GM18508 (cell line): ENCODE measurements around the gene SCYL3.
"Not testable (repeated sequence)": the region's sequence is repeated elsewhere in the genome, so short reads cannot be mapped to it uniquely, and the experiment has no call there.

ENCODE experiments used
- ATAC-seq: cut with Tn5 transposase; IDR thresholded peaks from one replicate; pipeline ENCODE4 v1.9.1; 2021; ENCODE audit warnings: moderate number of reproducible peaks; ENCODE audit not compliant: insufficient read depth, unreplicated experiment

Gene SCYL3

DNA sequence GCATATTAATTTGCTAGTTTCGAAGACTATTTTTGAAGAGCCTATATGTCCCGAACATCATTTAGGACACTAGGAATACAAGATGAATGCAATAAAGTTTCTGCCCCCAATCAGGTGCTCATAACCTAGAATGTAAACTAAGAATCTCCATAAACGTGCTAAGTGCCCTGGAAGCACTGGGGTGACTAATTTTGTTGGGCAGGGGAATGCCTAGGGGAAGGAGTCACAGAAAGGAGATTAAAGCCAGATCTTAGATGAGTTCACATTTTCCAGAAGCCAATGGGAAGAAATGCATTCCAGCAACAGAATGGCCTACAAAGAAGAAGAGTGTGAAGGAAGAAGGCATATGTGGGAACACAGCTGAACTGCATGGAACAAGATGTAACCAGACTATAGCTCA is 19.5 kb downstream of the SCYL3 start:
- no peak for ATAC-seq

DNA sequence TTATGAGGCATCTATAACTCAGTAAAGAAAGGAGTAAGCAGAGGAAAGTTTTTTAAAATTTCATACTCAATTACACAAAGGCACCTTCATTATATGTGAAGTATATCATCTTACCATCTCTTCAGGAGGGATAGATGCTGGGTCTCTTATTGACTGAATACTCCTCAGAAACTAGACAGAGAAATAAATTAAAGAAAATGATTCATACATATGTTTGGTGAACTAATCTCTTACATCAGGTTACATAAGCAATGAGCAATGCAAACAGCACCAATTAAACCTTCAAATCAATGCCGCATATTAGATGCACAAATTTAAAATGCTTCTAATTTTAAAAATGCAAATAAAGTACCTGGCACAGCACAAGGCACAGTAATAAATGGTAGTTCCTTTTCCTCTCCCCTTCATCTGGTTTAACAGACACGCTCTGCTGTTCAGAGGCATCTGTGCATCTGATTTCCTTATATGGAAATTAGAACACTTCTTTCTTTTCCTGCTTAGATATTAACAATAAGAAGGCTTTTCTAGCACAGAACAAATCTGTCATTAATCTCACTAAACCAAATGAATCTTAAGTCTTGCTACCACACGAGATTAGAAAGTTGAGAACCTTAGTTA is 20.0 kb downstream of the SCYL3 start:
- no peak for ATAC-seq

DNA sequence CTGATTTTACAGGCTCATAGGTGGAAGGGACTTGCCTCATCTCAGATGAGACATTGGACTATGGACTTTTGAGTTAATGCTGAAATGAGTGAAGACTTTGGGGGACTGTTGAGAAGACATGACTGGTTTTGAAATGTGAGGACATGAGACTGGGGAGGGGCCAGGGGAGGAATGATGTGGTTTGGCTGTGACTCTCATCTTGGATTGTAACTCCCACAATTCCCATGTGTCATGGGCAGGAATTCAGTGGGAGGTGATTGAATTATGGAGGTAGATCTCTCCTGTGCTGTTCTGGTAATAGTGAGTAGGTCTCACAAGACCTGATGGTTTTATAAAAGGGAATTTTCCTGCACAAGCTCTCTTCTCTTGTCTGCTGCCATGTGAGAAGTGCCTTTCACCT is 20.8 kb downstream of the SCYL3 start:
- no peak for ATAC-seq

DNA sequence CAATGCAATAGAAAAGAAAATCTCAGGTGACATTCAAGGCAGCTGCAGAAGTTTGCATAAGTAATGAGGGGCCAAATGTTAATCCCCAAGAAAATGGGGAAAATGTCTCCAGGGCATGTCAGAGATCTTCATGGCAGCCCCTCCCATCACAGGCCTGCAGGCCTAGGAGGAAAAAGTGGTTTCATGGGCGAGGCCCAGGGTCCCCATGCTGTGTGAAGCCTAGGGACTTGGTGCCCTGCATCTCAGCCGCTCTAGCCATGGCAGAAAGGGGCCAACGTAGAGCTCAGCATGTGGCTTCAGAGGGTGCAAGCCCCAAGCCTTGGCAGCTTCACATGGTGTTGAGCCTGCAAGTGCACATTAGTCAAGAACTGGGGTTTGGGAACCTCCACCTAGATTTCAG is 21.7 kb downstream of the SCYL3 start:
- not testable (repeated sequence) for ATAC-seq

DNA sequence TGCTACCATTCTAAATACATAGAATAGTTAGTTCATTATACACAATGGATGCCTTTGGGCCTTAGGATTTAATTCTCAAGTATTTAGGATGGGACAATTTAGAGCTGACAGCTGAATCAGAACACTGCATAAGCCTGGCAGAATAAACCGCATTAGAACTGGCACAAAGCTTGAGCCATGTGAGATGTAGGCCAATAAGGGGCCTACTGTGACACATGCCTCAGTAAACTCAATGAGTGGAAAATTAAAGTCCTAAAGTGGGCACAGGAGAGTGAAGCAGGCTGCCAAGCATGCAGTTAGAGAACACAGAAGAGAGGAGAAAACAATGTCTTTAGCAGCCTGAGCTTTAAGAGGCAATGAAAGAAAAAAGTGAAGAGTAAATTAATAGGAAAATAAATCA is 24.3 kb downstream of the SCYL3 start:
- ATAC-seq = no peak

DNA sequence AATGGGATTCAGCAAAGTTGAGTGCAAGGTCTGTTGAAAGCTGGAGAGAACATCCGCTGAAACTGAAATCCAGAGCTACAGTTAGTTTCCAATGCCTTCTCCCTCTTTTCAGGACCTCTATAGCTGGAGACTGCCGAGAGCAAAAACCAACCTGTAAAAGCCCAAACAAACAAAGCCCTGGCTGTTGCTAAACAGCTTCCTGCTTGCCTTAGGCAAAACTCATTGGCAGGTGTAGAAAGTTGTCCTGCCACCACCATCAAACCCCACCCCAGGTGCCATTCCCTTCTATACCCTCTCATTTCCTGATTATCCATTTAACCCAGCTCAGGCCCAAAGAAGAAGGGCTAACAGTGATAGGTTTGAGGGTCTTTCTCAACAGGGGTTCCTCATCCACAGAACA is 24.7 kb downstream of the SCYL3 start:
- no peak for ATAC-seq

DNA sequence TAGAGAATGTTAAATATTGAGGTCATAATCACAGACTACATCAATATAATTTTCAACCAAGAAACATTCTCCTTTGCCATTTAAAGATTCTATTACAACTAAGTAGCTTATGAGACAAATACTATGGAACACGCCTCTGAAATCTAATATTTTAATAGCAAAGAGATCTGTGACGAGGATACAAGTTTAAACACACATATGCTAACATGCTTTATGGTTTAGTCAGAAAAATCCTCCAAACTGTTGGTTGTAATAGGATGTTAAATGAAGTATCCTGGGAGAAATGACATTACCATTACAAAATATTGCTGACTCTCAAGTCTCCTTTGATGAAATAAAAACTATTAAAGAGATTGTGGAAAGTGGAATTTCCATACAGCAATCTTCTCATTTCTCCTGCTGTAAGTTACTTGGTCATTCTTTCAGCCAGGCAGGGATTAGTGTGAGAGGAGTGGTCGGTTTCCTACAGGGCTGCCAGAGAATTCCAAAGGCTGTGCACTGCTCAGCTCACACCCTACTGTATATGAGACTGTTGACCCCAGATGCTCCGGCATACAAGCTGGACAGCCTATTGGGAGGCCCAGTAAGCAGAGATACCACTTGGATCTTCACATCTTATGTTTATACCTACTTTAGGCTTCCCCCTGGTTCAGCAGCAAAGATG is 26.6 kb downstream of the SCYL3 start:
- ATAC-seq = no peak

DNA sequence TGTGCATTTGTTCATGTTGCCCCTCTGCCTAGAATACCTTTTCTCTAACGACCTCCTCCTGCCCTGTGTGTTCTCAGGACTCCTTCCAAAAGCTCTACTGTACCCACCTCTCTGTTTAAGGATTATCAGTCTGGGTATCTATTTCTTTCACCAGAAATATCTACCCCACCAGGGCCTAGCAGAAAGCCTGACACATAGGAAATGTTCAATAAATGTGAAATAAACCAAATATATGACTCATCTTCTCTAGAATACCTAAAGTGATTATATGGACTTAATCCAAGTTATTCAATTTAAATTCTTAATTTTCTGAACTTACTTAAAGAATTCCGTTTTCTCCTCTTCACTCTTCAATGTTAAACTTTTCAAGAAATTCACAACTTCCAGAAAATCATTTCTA is 27.1 kb downstream of the SCYL3 start:
- ATAC-seq = no peak

DNA sequence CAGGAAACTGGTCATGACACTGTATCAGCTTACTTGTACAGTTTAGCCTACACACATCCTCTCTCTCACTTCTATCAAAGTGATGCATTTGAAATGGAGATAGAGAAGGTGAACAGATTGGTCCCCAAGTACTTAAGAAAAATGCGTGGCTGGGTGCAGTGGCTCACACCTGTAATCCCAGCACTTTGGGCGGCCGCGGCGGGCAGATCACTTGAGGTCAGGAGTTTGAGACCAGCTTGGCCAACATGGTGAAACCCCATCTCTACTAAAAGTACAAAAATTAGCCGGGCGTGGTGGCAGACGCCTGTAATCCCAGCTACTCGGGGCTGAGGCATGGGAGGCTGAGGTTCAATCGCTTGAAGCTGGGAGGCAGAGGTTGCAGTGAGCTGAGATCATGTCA is 29.2 kb downstream of the SCYL3 start:
- ATAC-seq = not testable (repeated sequence)

DNA sequence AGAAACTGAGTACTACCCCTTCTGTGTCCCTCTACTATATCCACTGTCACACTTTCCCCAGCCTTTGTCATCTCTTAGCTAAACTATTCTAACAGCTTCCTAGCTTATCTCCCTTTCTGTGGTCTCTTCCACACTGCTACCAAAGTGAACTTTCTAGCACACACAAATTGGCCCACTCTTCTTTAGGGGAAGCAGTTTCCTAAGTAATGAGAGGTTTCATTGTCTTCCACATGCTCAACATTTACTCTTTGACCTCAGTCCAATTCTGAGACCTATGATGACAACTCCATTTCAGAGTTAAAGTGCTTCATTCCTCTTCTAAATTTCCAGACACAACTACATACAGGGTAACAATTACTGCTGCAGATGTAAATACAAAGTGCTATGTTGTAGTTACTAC is 32.9 kb downstream of the SCYL3 start:
- no peak for ATAC-seq

DNA sequence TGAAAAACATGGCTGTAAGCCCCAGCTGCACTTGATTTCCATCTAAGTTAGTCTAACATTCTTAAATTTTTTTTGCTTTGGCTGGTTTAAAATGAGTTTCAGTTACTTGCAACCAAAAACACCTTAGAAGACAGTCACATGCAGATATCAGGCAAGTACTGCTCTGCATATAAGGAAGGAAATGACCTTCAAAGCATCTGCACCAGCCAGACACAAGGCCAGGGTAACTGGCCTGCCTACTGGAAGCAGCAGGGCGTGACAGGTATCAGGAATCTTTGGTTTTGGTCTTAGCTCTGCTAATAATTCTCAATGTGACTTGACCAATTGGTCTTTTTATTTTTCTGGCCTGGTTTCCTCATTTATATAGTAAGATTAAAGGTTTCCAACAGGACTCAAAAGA is 33.5 kb downstream of the SCYL3 start:
- ATAC-seq = no peak

DNA sequence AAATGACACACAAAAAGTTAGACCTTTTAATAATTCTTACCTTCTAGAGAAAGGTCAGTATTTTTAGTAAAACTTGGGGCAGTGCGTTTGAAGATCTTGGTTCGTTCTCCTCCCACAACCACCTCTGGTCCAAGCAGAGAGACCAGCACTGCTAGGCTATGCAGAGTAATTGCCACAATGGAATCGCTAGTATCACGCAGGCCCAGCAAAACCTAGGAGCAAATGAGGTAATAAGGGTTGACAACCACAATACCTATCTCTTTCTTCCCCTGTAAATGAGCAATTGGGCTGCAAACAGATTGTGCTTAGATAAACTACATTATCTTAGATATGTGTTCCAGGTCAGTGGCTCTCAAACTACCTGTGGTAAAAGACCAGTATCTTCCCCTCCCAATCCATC is 34.7 kb downstream of the SCYL3 start:
- ATAC-seq = no peak

DNA sequence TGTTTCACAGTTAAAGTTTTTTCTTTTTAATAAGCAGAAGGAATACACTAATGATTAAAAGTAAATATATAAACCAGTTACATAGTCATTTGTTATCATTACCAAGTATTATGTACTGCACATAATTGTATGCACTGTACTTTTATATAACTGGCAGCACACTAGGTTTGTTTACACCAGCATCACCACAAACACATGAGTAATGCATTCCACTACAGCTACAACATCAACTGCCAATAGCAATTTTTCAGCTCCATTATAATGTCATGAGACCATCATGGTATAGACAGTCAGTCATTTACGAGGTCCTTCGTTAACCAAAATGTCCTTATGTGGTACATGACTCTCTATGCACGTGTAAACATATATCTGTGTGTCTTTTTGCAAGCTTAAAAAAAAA is 35.2 kb downstream of the SCYL3 start:
- ATAC-seq = no peak

DNA sequence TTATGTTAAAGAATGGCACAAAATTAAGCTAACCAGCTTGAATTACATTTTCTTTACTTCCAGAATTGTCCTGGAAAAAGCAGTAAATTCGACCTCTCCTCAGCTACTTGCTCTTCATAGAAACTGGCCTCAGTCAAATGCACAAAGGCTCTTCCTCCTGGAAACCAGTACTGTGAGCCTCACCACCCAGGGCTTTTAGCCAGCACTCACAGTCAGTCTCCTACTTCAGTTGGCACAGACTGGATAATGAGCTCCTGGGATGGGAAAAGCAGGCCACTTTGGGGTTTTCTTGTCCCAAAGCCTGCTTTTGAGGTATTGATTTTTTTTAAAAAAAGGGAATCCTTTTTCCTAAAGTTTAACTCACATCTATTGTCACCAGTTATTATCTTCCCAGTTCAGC is 40.4 kb downstream of the SCYL3 start:
- ATAC-seq = no peak

DNA sequence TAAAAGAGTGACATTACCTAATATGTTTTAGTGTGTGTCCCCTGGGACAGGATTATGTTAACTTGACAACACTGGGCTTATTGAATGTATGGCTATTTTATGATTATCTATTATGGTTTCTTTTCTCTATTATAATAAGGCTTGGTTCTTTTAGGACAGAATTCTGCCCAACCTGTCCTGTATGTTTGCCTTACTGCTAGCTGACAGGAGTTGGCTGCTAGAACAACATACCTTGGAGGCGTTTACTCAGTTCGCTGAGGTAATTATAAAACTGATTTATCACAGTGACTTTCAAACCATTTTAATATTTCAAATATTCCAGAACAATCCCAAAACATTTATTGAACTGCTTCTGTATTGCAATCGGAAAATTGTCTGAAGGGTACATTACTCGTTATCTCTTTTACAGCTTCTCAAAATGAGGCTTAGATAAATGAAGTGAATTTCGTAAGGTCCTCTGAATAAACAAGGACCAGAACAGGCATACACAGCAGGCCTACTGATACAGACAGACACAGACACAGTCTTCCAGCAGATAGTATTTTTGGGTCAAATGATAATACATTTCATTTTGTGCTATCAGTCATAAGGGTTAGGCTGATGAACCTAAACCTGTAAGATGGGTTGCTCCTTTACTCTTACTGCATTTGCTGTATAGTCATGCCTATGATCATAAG is 44.2 kb downstream of the SCYL3 start:
- ATAC-seq = no peak

DNA sequence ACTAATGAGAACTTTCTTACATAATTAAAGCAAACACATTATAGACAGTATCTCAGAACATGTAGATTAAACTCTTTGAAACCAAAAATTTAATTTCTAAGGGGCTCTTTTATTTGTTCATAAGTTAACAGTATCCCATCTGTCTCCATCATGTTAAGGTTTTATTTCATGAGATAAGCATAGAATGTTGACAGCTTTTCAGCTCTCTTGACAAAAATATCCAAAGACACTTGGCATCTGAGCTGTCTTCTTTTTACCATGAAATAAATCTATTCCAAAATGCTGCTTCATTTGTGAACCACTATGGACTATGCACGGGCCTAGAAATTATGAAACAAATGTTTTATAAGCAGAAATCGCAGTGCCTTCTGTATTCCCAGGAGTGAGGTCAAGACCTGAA is 45.2 kb downstream of the SCYL3 start:
- no peak for ATAC-seq

DNA sequence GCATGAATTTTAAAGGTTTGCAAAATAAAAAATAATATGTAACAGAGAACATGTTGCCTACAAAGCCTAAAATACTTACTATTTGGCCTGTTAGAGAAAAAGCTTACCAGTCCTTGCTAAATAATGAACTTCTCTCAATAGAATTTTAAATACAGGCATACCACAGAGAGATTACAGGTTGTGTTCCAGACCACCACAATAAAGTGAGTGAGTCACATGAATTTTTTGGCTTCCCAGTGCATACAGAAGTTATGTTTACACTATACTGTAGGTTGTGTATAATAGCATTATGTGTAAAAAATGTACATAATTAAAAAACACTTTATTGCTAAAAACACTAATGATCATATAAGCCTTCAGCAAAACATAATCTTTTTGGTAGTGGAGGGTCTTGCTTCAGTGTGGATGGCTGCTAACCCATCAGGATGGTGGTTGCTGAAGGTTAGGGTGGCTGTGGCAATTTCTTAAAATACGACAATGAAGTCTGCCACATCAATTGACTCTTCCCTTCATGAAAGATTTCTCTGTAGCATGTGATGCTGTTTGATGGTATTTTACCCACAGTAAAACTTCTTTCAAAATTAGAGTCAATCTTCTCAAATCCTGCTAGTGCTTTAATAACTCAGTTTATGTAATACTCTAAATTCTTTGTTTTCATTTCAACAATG is 48.6 kb downstream of the SCYL3 start:
- no peak for ATAC-seq

DNA sequence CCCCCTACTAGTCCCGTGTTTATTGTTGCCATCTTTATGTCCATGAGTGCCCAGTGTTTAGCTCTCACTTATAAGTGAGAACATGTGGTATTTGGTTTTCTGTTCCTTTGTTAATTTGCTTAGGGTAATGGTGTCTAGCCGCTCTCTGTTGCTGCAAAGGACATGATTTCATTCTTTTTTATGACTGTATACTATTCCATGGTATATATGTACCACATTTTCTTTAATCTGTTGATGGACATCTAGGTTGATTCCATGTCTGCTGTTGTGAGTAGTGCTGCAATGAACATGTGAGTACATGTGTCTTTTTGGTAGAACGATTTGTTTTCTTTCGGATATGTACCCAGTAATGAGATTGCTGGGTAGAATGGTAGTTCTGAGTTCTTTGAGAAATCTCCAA is 54.8 kb downstream of the SCYL3 start:
- ATAC-seq = no peak

DNA sequence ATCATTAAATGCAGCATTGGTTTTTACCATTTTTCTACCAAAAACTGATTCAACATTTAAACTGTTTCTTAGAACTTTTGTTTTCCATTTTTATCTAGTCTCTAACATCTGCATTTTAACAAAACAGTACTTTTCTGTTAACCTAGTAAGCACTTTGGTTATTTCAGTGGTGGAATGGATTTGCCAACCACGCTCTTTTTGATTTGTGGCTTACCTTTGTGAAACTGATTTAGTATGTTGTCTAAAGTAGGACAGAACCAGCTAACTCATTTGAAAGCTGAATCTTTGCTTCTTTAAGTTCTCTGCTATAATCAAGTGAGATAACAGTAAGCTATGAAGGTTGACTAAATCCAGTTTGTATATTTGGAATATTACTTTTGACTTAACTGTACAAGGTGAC is 57.5 kb downstream of the SCYL3 start:
- no peak for ATAC-seq

DNA sequence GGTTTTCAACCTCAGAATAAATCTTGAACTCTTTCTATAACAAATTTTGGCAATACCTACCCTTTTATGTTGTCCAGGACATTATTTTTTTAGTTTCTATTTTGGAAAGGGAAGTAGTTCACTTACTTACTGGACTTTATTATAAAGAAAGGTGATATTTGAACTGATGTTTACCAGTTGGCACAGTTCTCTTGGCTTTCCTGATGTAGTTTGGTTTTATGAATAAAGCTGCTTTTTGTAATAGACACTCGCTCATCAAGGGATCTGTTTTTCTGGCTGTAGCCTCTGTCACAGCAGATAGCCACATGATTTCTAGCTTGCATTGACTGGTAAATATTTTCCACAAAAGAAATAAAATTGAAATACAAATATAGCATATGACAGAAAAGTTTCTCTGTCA is 58.0 kb downstream of the SCYL3 start:
- no peak for ATAC-seq

DNA sequence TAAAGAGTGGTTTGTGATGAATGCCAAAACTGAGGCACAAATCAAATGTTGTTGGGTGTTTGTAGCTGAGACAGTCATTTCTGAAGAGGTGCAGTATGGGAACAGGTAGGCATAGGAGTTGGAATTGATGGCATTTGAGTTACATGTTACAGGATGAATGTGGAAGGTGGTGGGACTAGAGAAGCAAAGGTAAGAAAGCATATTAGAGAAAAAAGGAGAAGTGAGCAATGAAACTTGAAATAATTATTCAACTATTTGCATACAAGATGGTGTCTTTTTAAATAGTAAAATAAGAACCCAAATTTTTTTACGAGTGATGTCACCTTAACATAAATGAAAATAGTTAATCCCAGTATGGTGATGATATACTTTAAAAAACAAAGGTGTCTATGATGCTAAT is 58.8 kb downstream of the SCYL3 start:
- no peak for ATAC-seq
